GM21526 (cell line): ENCODE measurements around the gene CD151.

Source experiments
- ATAC-seq: cut with Tn5 transposase; IDR thresholded peaks from one replicate; pipeline ENCODE4 v1.9.1; 2021; ENCODE audit warnings: moderate library complexity; ENCODE audit not compliant: unreplicated experiment, low FRiP score

The CD151 gene

GRCh38 chr11:855330-855674 lies 22.6 kb downstream of the CD151 start:
- ATAC-seq, result no peak

GRCh38 chr11:855796-856195 lies 23.0 kb downstream of the CD151 start:
- ATAC-seq, result no peak

DNA sequence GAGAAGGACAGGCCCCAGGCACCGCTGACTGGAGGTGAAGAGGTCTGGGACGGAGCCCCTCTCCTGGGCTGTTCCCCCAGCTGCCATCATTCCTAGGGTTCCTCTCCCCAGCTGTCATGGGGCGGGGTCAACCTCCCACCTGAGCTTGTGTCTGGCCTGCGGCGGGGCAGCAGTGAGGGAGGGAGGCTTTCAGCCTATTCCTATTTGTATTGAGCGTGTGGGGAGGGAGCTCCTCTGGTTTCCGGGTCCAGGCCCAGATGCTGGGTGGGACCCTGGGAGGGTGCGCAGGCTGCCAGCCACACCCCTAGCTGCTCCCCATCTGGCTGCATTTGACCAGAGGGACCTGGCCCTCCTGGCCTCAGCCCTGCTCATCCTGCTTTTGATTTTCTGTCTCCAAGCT lies 23.6 kb downstream of the CD151 start:
- no peak for ATAC-seq

DNA sequence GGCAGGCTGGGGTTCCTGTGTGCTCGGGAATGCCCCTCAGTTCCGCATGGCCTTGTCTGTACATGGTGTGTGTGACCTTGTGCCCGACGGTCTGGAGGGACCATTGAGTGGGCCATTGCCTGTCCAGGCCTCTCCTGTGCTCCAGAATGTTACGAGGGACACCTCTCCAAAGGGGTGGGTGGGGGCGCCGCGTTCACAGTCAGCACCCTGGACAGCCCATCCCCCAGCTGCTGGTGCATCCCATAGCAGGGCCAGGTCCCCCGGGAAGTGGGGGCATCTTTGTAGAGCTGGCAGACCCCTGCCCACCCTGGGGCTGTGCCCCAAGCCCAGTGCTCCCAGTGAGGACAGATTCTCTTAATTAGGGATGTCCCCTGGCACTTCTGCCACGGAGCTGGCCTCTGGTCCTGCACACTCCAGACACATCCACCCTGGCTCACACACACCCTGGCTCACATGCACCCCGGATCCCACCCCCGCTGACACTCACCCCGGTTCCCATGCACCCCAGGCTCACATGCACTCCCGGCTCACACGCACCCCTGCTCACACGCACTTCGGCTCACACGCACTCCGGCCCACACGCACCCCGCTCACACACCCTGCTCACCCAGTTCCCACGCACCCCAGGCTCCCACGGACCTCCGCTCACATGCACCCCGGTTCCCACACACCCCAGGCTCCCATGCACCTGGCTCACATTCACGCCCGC lies 25.5 kb downstream of the CD151 start:
- no peak for ATAC-seq

GRCh38 chr11:858762-859339 lies 26.1 kb downstream of the CD151 start:
- no peak for ATAC-seq

DNA sequence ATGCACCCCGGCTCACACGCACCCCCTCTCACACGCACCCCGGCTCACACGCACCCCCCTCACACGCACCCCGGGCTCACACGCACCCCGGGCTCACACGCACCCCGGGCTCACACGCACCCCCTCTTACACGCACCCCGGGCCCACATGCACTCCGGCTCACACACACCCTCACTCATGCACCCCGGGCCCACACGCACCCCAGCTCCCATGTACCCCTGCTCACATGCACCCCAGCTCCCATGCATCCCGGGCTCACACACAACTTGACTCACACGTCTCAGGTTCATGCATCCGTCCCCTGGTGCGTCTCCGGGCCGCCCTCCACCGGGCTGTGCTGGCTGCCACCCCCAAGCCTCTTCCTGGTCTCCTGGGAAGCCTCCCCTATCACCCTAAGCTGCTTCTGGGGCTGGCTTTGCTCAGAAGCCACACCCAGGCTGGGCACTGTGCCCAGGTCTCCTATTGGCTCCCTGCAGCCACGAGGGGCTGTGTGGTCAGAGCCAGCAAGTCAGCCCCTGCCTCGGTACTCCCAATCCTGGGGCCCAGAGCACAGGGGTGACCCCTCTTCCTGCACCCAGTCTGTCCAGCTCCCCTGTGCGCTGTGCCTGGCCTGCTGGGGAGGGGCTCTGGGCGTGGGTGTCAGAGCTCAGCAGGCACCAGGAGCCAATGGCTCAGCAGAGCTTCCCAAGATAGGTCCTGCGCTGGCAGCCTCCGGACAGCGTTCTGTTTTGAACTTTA lies 26.8 kb downstream of the CD151 start:
- ATAC-seq, result no peak

GRCh38 chr11:860234-861104 lies 27.7 kb downstream of the CD151 start:
- ATAC-seq, result no peak

GRCh38 chr11:861105-861479 lies 28.3 kb downstream of the CD151 start:
- no peak for ATAC-seq

DNA sequence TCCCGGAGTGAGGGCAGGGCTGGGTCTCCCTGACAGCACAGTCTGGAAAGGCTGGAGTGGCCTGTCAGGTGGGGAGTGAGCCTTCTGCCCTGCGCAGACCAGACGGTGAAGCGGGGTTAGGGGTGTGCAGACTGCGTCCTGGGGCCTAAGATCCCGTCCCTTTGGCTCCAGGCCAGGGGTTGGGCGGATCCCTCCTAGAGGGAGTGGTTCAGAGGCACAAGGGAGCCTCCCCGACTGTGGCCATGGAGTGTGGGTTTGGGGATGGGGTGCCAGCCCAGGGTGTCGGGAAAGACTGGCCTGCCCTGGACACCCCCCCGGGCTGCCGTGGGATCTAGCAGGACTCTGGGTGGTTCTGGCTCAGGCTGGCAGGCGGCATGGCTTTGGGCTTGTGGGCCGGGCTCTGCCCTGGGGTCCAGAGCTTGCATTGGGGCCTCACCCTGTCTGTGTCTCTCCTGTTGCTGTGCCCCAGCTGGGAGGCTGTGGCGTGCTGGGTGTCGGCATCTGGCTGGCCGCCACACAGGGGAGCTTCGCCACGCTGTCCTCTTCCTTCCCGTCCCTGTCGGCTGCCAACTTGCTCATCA lies 29.4 kb downstream of the CD151 start:
- no peak for ATAC-seq

GRCh38 chr11:862696-863022 lies 29.9 kb downstream of the CD151 start:
- ATAC-seq, result no peak

- no peak for ATAC-seq
These were observed 30.5 kb downstream of the CD151 start for GRCh38 chr11:863023-863909.

- no peak for ATAC-seq
These were observed 31.4 kb downstream of the CD151 start for GRCh38 chr11:863910-864827.

DNA sequence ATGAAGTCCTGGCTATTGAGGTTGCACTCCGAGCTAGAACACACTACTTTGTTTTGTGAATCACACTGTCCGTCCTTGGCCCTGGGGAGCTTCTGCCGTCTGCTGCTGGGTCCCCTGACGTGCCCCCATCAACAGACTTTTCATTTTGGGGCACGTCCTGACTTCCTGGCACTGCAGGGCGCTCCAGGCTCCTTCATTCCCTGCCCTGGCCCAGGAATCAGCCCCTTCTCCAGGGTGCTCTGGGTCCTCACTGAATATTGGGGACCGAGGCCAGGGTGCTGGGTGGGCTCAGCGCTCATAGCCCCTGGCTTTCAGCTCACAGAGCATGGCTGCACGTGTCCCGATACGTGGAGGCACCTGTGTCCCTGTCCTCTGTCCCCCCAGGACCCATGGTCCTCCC lies 32.1 kb downstream of the CD151 start:
- no peak for ATAC-seq

DNA sequence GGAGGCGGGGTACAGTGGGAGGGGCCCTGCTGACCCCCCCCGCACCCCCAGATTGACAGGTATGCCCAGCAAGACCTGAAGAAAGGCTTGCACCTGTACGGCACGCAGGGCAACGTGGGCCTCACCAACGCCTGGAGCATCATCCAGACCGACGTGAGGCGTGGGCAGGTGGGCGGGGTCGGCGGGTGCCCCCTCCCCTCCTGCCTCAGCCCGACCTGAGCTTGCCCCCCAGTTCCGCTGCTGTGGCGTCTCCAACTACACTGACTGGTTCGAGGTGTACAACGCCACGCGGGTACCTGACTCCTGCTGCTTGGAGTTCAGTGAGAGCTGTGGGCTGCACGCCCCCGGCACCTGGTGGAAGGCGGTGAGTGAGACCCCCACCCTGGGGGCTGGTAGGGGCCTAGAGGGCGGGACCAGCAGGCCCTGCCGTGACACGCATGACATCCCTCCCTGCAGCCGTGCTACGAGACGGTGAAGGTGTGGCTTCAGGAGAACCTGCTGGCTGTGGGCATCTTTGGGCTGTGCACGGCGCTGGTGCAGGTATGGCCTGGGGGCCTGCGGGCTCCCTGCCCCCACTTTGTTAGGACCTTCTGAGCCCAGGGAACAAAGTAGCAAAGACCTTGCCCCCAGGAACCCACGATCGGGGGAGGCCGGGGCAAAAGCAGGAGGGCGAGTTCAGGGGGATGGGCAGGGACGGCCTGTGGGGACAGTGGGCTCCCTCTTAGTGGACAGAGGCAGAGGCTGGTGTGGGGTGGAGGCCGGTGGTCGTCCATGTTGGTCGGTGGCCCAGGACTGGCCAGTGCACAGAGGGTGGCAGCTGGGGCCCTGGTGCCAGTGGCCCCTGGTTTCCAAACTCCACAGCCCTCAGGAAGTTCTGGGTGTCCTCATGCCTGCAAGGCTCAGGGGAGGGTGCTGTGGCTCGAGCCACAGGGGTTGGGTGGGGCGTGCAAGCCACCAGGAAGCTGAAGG lies 33.0 kb downstream of the CD151 start:
- no peak for ATAC-seq

- no peak for ATAC-seq
These were observed 33.7 kb downstream of the CD151 start for GRCh38 chr11:866481-866880.

- ATAC-seq, result no peak
These were observed 35.2 kb downstream of the CD151 start for GRCh38 chr11:867856-868358.

GRCh38 chr11:868394-868793 lies 35.6 kb downstream of the CD151 start:
- ATAC-seq, result no peak

- ATAC-seq, result no peak
These were observed 36.0 kb downstream of the CD151 start for GRCh38 chr11:868802-869201.
